Type B pancreatic cell (in vitro differentiated cells): ENCODE results near the gene TBXAS1. TPM values are rescaled to one million over a fixed set of nuclear protein-coding genes. Genes with fewer than 3 reads are reported as not detected.

ENCODE experiments used
- DNase-seq: peaks from one replicate; pipeline ENCODE4 v3.0.0; 2021; ENCODE audit warnings: mixed read lengths; ENCODE audit not compliant: unreplicated experiment; ENCODE audit errors: extremely low spot score
- H3K27ac Mint-ChIP-seq: 2 replicates; pipeline ENCODE4 v1.8.0; 2021; ENCODE audit warnings: mild to moderate bottlenecking, mixed read lengths
- H3K27me3 Mint-ChIP-seq: 2 replicates; pipeline ENCODE4 v1.8.0; 2021; ENCODE audit warnings: mixed read lengths
- H3K36me3 Mint-ChIP-seq: 2 replicates; pipeline ENCODE4 v1.8.0; 2021; ENCODE audit warnings: mixed read lengths
- H3K4me1 Mint-ChIP-seq: one replicate; pipeline ENCODE4 v1.8.0; 2021; ENCODE audit warnings: mixed read lengths; ENCODE audit not compliant: unreplicated experiment
- H3K4me3 Mint-ChIP-seq: 2 replicates; pipeline ENCODE4 v1.8.0; 2021; ENCODE audit warnings: mild to moderate bottlenecking, mixed read lengths
- H3K9me3 Mint-ChIP-seq: 2 replicates; pipeline ENCODE4 v1.8.0; 2021; ENCODE audit warnings: mixed read lengths
- CTCF ChIP-seq: fragments of 200-600 bp; sonication (generic); conservative IDR thresholded peaks from 2 replicates; pipeline ENCODE4 v1.5.0; 2021; ENCODE audit warnings: antibody characterized with exemption, mild to moderate bottlenecking
- total RNA-seq: library from RNA; stranded (reverse); gene quantifications from 2 replicates; pipeline ENCODE4 v1.2.1, GENCODE V29; 2021; ENCODE audit warnings: low replicate concordance

Gene TBXAS1
- total RNA-seq, 1 donor from 2014 or later, result 5.8 TPM

DNA sequence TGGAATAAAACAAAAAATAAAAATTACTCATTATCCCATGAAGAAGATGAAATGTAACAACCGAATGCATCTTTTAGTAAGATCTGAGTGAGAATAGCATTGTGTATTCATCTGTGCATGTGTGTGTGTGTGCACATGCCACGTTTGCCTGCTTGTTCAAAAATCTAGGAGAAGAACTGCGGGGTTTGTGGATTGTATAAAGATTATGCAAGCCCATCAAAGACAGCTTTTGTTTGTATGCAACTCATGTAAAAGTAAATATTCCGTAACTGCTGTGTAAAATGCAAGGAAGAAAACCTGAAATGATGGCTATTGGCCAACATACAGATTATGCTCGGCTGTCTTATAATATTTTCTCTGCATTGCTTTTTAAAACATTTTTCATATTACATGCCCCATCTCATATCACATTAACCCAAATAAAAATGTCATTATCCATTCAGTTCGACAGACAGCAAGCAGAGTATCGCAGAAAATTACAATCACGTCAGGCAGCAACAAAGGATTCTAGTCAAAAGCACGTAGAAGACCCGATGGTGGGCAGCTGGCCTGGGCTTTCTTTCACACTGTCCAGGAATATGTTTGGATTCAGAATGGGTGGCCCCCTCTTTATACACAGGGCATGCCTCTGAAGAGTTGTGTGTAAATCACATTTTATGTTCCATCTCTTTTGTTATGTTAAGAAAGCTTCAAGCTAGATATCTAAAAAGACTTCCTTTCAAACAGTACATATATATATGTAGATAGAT is 119.7 kb downstream of the TBXAS1 start:
- no peak for DNase-seq
- Mint-ChIP-seq H3K27me3 (peaks cover 7% of the 10 kb centered on the region), H3K27ac (no peak overlapping the region), H3K4me3 (no peak overlapping the region), H3K4me1 (peaks cover 7% of the 10 kb centered on the region), H3K9me3 (peaks cover 18% of the 10 kb centered on the region), H3K36me3 (no peaks in the 10 kb centered on the region)
- TF ChIP-seq CTCF, result no peak

DNA sequence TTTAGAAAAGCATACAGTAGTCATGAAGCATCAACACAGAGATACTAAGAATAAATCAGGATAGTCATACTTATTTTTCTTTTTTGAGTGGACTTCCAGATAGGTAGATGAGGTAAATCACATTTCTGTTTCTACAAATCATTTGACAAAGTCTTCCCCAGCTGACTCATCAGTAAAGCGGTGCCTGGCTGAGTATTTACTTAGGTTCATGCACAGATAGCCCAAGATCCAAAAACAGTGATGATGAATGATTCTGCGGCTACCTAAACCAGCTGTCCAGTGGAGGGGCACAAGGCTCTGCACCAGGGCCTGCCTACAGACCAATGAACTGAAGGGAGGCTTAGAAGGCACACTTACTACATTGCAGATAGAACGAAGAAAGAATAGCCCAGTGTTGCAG is 120.6 kb downstream of the TBXAS1 start:
- Mint-ChIP-seq H3K9me3 (peaks cover 18% of the 10 kb centered on the region), H3K4me1 (peaks cover 9% of the 10 kb centered on the region), H3K27me3 (peaks cover 3% of the 10 kb centered on the region), H3K4me3 (no peak overlapping the region), H3K36me3 (no peaks in the 10 kb centered on the region), H3K27ac (no peak overlapping the region)
- DNase-seq, result no peak
- no peak for TF ChIP-seq CTCF

- no peak overlapping the region for H3K4me3 Mint-ChIP-seq
- H3K36me3 Mint-ChIP-seq, result no peaks in the 10 kb centered on the region
- H3K27me3 Mint-ChIP-seq, result no peaks in the 10 kb centered on the region
- no peak overlapping the region for H3K27ac Mint-ChIP-seq
- no peak for TF ChIP-seq CTCF
- no peak for DNase-seq
- peaks cover 10% of the 10 kb centered on the region for H3K9me3 Mint-ChIP-seq
- peaks cover 15% of the 10 kb centered on the region for H3K4me1 Mint-ChIP-seq
Measured at GRCh38 chr7:139950881-139951525, 121.9 kb downstream of the TBXAS1 start.

GRCh38 chr7:139953229-139953628 is 124.2 kb downstream of the TBXAS1 start:
- no peaks in the 10 kb centered on the region for H3K36me3 Mint-ChIP-seq
- DNase-seq, result no peak
- peaks cover 23% of the 10 kb centered on the region for H3K4me1 Mint-ChIP-seq
- no peaks in the 10 kb centered on the region for H3K9me3 Mint-ChIP-seq
- H3K27me3 Mint-ChIP-seq, result no peaks in the 10 kb centered on the region
- no peak overlapping the region for H3K27ac Mint-ChIP-seq
- H3K4me3 Mint-ChIP-seq, result no peak overlapping the region
- TF ChIP-seq CTCF, result no peak

DNA sequence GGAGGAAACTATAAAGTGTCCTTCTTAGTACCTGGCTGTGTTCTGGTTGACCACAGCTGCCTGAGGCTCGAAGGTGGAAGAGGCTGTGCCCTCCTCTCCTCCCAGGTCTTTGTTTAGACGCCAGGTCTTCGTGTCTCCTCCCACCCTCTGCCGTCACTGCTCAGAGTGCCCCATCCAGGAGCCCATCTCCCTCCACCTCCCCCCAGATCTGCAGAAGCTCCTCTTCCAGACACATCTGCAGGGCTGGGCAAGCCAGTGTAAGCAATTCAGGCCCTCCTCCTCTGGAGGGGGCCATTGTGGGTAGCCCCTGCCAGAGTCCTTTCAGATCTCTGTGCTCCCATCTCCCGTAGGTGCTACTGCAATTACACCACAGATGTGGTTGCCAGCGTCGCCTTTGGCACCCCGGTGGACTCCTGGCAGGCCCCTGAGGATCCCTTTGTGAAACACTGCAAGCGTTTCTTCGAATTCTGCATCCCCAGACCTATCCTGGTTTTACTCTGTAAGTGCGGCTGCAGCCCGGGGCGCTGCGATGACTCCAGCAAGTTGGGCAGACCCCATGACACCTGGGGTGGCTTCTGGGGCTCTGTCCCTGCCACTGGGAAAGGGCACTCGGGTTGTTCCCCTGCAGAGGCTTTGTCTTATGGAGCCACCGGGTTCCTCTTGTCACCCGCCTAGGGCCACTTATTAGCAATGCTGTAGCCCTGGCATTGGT is 126.2 kb downstream of the TBXAS1 start:
- Mint-ChIP-seq H3K4me1 (peaks cover 27% of the 10 kb centered on the region), H3K9me3 (no peaks in the 10 kb centered on the region), H3K27ac (no peak overlapping the region), H3K36me3 (no peaks in the 10 kb centered on the region), H3K27me3 (no peaks in the 10 kb centered on the region), H3K4me3 (no peak overlapping the region)
- TF ChIP-seq CTCF, result no peak
- DNase-seq, result no peak
